Adrenal gland (tissue), 5 donors: Measurements from ENCODE around the gene ZC3H12D.

ENCODE experiments used
- CTCF ChIP-seq, 6 experiments: fragments of 450-650 bp in 4 of 6; fragments of 200-600 bp in 2 of 6; sonication (generic) in 1 of 6; IDR thresholded peaks; 1 replicate in 5 of 6; 2 replicates in 1 of 6; pipeline versions ENCODE4 v1.5.1 to v1.8.0; 2016 to 2021; ENCODE audit warnings: antibody characterized with exemption in 6 of 6, mild to moderate bottlenecking in 2 of 6, moderate library complexity in 1 of 6
- POLR2A ChIP-seq, 2 donors: fragments of 450-650 bp; IDR thresholded peaks; one replicate each; pipeline ENCODE4 v1.6.1; 2017; ENCODE audit warnings: antibody characterized with exemption in 2 of 2, mild to moderate bottlenecking in 2 of 2, moderate library complexity in 1 of 2
- donor health status: DM: no; HTN: no; CAD: no.

DNA sequence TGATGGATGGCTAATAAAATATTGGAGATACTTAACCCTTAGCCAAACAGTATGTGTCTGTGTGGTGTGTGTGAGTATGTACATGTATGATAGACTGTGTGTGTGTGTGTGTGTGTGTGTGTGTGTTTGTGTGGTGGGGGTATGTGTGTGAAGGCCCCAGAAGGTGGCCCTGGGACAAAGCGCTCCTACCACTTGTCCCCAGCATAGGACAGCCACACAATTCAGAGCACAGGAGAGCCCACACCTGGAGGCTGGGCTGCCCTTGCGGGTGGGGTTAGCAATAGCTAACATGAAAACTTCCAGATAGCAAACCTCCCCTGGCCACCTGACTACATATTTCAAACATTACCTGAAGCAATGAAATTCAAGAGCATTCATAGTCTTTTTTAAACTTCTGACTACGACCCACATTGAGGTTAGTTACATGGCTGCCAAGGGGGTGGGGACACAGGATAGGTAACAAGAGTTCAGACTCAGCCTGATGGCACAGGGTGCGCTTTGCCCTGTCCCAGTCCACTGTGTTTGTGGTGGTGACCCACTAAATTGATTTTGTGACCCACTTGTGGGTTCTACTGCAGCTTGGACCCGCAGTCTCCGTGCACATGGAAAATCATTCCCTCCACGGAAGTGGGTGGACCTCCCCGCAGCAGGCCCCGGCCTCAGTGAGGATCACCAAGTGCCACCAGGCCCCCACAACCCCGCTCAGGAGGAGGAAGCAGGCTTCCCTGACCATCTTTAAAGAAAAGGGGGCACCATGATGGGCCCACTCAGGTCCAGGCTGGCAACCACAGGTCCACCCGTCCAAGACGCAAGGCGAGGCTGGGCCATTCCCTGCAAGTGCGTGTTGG lies 34.8 kb downstream of the ZC3H12D start:
- TF ChIP-seq CTCF (IDR thresholded peaks at IDR 0.05) (no peak), POLR2A (IDR thresholded peaks at IDR 0.05) (no peak)
